ENCODE results near the gene PLEKHG3. TPM values are rescaled to one million over a fixed set of nuclear protein-coding genes. Genes with fewer than 3 reads are reported as not detected.

The PLEKHG3 gene
- total RNA-seq, 1 donor from 2014 or later: 64.7 TPM

- H3K9me3 Mint-ChIP-seq: no peaks in the 10 kb centered on the region
- no peaks in the 10 kb centered on the region for H3K36me3 Mint-ChIP-seq
- no peak for TF ChIP-seq CTCF (conservative IDR thresholded peaks at IDR 0.05)
- peaks cover 66% of the 10 kb centered on the region for H3K4me1 Mint-ChIP-seq (ENCODE audit: unreplicated experiment)
- H3K4me3 Mint-ChIP-seq: peak overlapping the region; percentile 60
- H3K27ac Mint-ChIP-seq: peak overlapping the region; percentile 92
- H3K27me3 Mint-ChIP-seq: no peaks in the 10 kb centered on the region
- DNase-seq (ENCODE audit: extremely low spot score, unreplicated experiment): no peak
Measured at GRCh38 chr14:64758691-64759554, 54.7 kb downstream of the PLEKHG3 start.

DNA sequence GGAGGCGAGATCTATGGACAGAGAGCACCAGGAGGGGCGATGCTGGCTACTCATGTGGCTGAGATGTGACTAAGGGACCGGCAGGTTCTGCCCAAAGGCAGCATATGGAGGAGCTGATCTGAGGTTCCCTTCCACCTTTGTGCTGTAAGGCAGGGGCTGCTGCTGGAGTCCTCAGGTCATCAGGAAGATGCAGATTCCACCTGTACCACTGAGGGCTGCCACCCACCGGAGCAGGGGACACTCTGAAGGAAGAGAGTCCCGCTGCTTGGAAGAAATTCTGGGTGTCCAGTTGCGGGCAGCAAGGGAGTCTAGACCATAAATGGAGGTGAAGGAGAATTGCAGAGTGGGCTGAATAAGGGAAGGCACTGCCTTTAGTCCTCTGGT is 55.3 kb downstream of the PLEKHG3 start:
- TF ChIP-seq CTCF (conservative IDR thresholded peaks at IDR 0.05): no peak
- no peaks in the 10 kb centered on the region for H3K36me3 Mint-ChIP-seq
- peaks cover 69% of the 10 kb centered on the region for H3K4me1 Mint-ChIP-seq (ENCODE audit: unreplicated experiment)
- H3K9me3 Mint-ChIP-seq: no peaks in the 10 kb centered on the region
- H3K4me3 Mint-ChIP-seq: no peak overlapping the region
- no peaks in the 10 kb centered on the region for H3K27me3 Mint-ChIP-seq
- DNase-seq (ENCODE audit: extremely low spot score, unreplicated experiment): no peak
- peak overlapping the region; percentile 92 for H3K27ac Mint-ChIP-seq

GRCh38 chr14:64760146-64760755 is 56.0 kb downstream of the PLEKHG3 start:
- peak; percentile 79 for TF ChIP-seq CTCF (conservative IDR thresholded peaks at IDR 0.05)
- Mint-ChIP-seq H3K9me3 (no peaks in the 10 kb centered on the region), H3K36me3 (no peaks in the 10 kb centered on the region), H3K4me3 (no peak overlapping the region), H3K27ac (peak overlapping the region; percentile 92), H3K27me3 (no peaks in the 10 kb centered on the region), H3K4me1 (ENCODE audit: unreplicated experiment) (peaks cover 71% of the 10 kb centered on the region)
- DNase-seq (ENCODE audit: extremely low spot score, unreplicated experiment): no peak

DNA sequence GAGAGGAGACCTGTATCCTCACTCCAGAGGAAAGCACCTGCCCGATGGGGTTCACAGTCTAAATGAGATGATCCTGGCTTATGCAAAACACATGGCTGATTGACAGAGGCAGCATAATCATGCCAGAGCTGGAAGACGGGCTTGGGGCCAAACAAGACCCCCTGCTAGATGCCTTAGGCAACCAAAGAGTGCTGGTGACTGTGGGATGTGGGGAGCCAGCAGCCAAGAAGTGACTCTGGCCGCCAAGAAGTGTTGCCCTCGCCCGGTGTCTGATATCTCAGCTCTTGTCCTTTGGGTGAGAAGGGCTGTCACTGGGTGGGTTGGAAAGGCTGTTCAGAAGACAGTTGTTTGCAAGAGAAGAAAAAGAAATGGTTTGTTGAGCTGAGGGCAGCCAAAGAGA is 56.7 kb downstream of the PLEKHG3 start:
- Mint-ChIP-seq H3K4me3 (peak overlapping the region; percentile 5), H3K27ac (peak overlapping the region; percentile 85), H3K9me3 (no peaks in the 10 kb centered on the region), H3K27me3 (no peaks in the 10 kb centered on the region), H3K36me3 (no peaks in the 10 kb centered on the region), H3K4me1 (ENCODE audit: unreplicated experiment) (peaks cover 68% of the 10 kb centered on the region)
- TF ChIP-seq CTCF (conservative IDR thresholded peaks at IDR 0.05): no peak
- no peak for DNase-seq (ENCODE audit: extremely low spot score, unreplicated experiment)

DNA sequence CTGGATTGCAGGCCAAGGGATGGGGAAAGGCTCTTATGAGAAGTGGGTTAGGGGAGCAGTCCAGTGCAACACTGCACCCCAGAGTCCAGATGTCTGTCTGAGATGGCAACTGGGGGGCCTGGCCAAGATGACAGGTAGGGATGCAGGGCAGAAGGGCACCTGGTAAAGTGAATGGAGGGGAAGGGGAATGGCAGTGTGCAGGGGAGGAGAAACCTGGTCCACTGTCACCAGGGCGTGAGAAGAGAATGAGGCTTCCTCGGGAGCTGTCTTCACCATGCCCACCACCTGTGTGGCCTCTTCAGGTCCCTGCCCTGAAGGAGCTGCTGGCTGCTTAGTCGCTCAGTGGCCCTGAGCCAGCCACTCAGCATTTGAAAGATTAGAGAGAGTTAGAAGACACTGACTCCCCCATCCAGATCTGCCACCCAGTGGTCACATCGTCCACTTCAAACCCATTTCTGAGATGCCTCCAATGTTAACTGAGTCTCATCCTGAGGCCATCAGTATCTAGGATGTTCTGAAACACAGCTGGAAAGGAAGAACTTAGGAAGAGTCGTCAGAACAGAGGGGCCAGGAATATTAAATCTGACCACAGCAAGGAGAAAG is 57.3 kb downstream of the PLEKHG3 start:
- no peak for TF ChIP-seq CTCF (conservative IDR thresholded peaks at IDR 0.05)
- Mint-ChIP-seq H3K9me3 (no peaks in the 10 kb centered on the region), H3K4me3 (peak overlapping the region; percentile 60), H3K27me3 (no peaks in the 10 kb centered on the region), H3K4me1 (ENCODE audit: unreplicated experiment) (peaks cover 71% of the 10 kb centered on the region), H3K36me3 (no peaks in the 10 kb centered on the region), H3K27ac (peak overlapping the region; percentile 85)
- DNase-seq (ENCODE audit: extremely low spot score, unreplicated experiment): no peak

All from type B pancreatic cell (in vitro differentiated cells).